AG10803 (cell line): ENCODE data around the gene FAM185A.
A peak's percentile ranks its signal among the peaks of the same experiment; 100 is the strongest.
"Not testable (repeated sequence)": the region's sequence is repeated elsewhere in the genome, so short reads cannot be mapped to it uniquely, and the experiment has no call there.

Experiments
- DNase-seq: peaks from one replicate; pipeline ENCODE4 v3.0.0; 2010; ENCODE audit warnings: low read depth
- H3K4me3 ChIP-seq: 2 replicates; pipeline ENCODE4 v1.5.1; 2011; ENCODE audit warnings: mild to moderate bottlenecking, low read length, control low read depth
- TF ChIP-seq, protein P1 (sequence below): conservative IDR thresholded peaks from 2 replicates; pipeline ENCODE4 v1.5.1; 2011; ENCODE audit warnings: mild to moderate bottlenecking, low read length, control low read depth, inconsistent platforms

FAM185A gene

DNA sequence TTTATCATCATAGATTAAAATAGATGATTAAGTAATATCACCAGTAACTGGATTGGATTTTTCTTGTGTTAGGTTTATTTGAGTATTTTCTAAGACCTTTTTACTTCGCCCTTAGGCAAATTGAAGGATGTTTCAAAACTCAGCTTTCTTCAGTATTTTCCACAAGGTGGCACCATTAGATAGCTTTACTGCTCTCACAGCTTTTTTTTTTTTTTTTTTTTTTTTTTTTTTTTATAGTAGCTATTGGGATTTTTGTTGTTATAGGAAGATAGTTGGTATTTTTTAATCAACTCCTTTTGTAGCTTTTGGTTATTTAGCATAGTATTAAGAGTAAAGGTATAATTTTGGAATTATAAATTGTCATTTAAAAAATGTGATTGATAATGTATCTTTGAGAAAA is 9.4 kb downstream of the FAM185A start:
- peak; percentile 5 for DNase-seq
- TF ChIP-seq, protein P1, sequence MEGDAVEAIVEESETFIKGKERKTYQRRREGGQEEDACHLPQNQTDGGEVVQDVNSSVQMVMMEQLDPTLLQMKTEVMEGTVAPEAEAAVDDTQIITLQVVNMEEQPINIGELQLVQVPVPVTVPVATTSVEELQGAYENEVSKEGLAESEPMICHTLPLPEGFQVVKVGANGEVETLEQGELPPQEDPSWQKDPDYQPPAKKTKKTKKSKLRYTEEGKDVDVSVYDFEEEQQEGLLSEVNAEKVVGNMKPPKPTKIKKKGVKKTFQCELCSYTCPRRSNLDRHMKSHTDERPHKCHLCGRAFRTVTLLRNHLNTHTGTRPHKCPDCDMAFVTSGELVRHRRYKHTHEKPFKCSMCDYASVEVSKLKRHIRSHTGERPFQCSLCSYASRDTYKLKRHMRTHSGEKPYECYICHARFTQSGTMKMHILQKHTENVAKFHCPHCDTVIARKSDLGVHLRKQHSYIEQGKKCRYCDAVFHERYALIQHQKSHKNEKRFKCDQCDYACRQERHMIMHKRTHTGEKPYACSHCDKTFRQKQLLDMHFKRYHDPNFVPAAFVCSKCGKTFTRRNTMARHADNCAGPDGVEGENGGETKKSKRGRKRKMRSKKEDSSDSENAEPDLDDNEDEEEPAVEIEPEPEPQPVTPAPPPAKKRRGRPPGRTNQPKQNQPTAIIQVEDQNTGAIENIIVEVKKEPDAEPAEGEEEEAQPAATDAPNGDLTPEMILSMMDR, result peak; percentile 25; the same call in 1 of the 2 replicates
- H3K4me3 ChIP-seq, result not testable (repeated sequence)

DNA sequence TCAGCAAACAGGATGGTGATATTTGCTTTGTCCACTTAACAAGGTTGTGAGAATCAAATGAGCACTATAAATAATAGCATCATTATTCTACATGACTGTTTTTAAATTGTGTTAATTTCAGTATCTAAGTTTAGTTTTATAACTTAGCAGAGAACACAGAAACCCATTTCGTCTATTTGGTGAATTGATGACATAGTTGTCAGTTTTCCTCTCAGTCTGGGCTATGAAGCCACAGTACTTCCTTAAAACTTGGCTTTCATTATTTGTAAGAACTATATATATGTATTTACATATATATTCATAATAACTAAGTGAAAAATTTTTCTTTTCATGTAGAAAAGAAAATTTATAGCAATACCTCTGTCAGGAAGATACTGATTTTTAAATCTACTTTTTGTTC is 11.1 kb downstream of the FAM185A start:
- not testable (repeated sequence) for DNase-seq, H3K4me3 ChIP-seq

DNA sequence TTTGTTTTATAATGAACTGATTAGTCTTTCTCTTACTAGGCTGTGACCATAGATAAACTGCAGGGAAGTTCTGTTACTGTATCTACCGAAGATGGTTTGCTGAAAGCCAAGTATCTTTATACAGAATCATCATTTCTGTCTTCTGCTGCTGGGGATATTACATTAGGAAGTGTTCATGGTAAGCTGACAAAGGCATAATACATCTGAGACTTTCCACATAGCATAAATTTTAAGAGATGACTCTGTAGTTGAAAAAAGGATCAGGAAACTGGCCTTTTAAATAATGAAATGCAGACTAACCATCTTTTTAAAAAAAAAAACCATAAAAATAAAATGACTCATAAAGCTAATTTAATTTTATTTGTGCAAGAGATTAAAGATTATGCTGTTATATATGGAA is 12.4 kb downstream of the FAM185A start:
- not testable (repeated sequence) for DNase-seq, H3K4me3 ChIP-seq

DNA sequence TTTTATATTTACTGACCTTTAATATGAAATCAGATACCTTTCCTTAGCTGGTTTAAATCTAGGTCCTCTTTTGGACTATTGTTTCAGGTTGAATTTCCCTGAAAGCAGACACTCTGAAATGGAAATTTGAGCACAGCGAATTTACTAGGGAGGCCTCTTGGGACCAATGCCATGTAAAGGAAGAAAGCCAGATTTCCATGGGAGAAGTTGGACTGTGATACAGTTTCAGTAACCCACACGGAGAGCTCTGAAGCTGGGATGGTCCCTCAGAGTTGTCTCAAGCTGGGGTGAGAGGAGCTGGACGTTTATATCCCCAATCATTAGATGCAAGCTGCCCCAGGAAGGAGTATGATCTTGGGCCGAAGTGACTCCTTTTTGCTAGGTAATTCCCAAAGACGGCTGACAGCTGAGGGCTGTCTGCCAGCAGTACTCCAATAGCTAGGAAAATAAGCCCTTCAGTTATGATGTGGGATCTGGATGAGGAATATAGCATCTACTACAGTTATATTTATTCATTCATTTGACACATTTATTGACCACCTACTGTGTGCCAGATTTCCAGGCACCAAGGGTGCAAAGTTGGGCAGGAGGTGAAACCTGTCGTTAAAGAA is 14.6 kb downstream of the FAM185A start:
- H3K4me3 ChIP-seq, DNase-seq: not testable (repeated sequence)

DNA sequence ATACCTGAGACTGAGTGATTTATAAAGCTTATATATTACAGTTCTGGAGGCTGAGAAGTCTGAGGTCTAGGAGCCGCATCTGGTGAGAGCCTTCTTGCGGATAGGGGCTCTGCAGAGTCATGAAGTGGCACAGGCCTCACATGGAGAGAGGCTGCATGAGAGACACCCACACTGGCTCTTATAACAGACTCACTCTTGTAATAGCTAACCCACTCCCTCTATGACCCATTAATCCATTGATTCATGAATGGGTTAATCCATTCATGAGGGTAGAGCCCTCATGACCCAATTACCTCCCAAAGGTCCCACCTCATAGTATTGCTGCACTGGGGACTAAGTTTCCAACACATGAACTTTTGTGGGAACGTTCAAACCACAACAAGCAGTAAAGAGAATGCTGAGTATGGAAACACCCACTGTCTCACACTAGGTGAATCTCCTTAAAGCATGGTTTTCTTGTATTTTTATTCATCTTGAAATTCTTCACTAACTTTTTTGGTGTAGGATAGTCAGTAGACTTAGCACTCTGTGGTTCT is 20.9 kb downstream of the FAM185A start:
- not testable (repeated sequence) for DNase-seq, H3K4me3 ChIP-seq

DNA sequence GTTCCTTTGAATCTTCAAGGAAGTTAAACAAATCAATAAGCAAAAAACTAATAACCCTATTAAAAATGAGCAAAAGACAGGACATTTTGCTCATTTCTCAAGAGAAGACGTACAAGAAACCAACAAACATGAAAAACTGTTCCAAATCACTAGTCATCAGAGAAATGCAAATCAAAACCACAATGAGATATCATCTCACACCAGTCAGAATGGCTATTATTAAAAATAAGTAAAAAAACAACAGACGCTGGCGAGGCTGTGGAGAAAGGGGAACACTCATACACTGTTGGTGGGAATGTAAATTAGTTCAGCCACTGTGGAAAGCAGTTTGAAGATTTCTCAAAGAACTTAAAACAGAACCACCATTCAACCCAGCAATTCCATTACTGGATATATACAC is 21.7 kb downstream of the FAM185A start:
- not testable (repeated sequence) for DNase-seq, H3K4me3 ChIP-seq

DNA sequence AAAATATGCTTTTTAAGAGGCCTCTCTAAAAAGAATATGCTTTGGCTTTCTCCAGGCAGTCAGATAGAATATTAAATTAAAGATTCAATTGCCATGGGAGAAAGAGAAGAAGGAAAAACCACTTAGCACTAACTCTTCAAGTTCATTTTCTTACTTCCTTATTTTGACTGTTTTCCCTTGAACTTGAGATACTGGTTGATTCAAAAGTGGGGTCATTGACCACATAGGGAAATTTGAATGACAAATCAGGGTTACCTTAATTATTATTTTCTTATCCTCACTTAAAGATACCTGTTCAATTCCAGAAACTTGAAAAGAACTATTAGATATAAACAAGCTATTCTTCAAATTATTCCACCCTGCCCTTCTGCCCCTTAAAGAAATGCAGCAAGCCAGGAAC is 27.4 kb downstream of the FAM185A start:
- DNase-seq, H3K4me3 ChIP-seq: not testable (repeated sequence)

DNA sequence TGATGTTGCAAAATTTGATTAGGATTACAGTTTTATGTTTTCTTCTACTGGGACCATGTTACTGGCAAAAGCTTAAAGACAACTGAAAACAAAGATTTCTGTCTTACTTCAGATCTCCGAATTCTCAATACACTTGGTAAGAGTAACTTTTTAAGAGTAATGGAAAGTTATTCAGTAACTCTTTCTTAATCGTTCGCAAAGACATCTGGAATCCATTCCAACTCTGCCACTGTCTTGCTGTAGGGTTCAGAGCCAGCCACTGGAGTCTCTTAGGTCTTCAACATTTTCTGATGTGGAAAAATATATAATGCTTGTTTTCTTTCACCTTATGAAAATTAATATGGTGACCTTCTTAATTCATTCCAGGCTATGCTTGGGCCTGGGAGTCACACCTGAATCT is 29.9 kb downstream of the FAM185A start:
- DNase-seq, result peak; percentile 5
- H3K4me3 ChIP-seq, result not testable (repeated sequence)

DNA sequence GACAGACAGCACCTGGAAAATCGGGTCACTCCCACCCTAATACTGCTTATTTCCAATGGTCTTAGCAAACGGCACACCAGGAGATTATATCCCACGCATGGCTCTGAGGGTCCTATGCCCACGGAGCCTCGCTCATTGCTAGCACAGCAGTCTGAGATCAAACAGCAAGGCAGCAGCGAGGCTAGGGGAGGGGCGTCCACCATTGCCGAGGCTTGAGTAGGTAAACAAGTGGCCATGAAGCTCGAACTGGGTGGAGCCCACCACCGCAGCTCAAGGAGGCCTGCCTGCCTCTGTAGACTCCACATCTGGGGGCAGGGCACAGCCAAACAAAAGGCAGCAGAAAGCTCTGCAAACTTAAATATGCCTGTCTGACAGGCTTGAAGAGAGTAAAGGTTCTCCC is 32.1 kb downstream of the FAM185A start:
- not testable (repeated sequence) for DNase-seq, H3K4me3 ChIP-seq

DNA sequence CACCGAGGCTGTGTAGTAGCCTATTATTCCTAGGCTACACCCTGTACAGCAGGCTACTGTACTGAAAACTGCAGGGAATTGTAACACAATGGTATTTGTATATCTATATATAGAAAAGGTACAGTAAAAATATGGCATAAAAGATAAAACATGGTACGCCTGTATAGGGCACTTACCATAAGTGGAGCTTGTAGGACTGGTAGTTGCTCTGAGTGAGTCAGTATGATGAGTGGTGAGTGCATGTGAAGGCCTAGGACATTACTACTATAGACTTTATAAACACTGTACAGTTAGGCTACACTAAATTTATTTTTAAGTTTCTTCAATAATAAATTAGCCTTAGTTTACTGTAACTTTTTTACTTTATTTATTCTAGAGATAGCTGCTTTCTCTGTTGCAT is 40.0 kb downstream of the FAM185A start:
- not testable (repeated sequence) for DNase-seq, H3K4me3 ChIP-seq

DNA sequence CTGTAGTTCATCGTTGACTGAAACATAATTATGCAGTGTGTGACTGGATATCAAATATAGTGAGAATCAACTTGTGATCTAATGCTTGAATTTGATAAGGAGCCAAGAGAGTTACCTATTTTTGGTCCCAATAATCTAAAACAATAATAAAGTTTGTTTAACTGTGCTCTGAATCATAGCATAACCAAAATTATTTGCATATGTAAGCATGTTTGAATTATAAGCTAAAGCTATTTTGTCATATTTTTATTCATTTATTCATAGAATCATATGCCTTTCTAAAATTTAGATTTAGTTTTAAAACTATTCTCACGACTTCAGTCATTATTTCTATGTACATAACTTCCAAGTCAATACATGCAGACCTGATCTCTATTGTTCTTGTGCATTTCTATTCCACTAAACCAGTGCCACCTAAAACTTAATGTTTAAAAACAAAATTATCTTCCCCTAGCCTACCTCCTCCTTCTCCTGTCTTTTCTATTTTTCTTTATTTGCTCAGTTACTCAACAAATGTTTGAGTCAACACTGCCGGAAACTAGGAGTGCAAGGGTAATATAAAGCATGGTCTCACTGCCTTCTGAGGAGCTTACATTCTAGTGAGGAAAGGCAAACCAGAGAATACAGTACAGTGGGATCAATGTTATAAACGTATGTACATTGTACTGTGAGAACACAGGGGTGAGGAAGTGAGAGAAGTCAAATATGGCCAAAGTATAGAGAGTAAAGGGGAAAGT is 41.7 kb downstream of the FAM185A start:
- not testable (repeated sequence) for DNase-seq, H3K4me3 ChIP-seq

DNA sequence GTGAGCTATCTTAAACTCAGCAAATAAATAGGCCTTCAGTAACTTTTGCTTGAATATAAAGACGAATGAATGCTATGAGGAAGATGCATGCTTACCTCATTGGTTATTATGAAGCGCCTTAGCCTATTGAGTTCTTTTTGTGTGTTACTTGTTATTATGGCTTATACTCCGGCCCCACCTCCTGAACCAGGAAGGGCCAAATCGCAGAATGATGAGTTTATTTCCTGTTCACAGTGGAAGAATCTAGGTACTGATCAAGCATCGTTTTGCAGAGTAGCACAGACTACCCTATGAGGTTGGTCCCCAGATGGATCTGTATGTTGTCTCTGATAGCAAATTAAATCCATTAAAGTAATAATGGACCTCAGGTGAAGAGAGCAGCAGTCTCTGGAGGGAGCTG is 42.6 kb downstream of the FAM185A start:
- not testable (repeated sequence) for H3K4me3 ChIP-seq, DNase-seq

DNA sequence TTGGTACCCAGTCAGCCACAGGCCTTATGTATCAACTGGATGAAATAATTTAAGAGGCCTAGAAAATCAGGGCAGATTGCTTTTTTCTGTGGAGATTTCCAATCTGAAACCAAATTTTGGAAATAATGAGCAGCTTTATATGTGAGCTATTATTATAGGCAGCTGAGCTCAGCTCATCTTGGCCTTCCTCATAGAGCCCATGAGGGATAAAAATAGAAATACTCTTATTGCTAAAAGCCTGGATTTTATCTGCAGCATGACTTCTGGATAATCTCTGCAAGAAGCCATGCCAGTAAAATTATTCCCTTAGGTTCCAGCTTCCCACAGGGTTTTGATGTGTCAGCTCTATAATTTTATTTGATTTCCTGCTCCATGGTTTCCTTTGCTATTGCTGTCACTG is 43.0 kb downstream of the FAM185A start:
- H3K4me3 ChIP-seq, DNase-seq: not testable (repeated sequence)

DNA sequence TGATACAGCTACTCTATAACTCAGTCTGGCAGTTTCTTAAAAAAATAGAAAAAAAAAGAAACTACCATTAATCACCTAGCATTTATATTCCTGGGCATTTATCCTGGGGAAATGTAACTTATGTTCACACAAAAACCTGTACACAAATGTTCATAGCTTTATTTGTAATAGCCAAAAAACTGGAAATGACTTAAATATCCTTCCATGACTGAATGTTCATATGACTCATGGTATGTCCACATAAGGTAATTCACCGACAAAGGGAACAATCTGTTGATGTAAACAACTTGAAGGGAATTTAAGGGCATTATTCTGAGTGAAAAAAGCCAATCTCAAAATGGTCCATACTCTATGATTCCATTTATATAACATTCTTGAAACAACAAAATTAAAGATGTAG is 45.8 kb downstream of the FAM185A start:
- H3K4me3 ChIP-seq, DNase-seq: not testable (repeated sequence)

DNA sequence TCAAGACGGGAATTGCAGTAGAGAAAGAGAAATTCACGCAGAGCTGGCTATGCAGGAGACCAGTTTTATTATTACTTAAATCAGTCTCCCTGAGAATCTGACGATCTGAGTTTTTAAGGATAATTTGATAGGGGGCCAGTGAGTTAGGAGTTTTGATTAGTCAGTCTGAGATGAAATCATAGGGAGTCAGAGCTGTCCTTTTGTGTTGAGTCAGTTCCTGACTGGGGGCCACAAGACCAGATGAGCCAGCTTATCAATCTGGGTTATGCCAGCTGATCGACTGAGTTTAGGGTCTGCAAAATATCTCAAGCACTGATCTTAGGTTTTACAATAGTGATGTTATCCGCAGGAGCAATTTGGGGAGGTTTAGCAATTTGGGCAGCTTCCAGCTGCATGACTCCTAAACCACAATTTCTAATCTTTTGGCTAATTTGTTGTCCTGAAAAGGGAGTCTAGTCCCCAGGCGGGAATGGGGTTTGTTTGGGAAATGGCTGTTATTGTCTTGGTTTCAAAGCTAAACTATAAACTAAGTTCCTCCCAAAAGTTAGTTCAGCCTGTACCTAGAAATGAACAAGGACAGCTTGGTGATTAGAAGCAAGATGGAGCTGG is 47.3 kb downstream of the FAM185A start:
- not testable (repeated sequence) for H3K4me3 ChIP-seq, DNase-seq
